HCT116 (cell line): ENCODE measurements around the gene TOB2. TPM values are rescaled to one million over a fixed set of nuclear protein-coding genes. Genes with fewer than 3 reads are reported as not detected.

ENCODE experiments used
- ATAC-seq: fragments of 200-7000 bp; cut with Tn5 transposase; 2 replicates; pipeline ENCODE4 v1.9.1; 2020; ENCODE audit warnings: mild to moderate bottlenecking, moderate library complexity
- BruUV-seq: library from RNA; stranded (reverse); fragments of 400-500 nt; replicated peaks from 2 replicates; lab custom pipeline; 2021; lab: Mats Ljungman, UMichigan
- CTCF ChIA-PET: fragments of 300-600 bp; sonication (Branson Sonifier 250); formaldehyde crosslinking; loops from one replicate; lab custom pipeline; 2021; ENCODE audit warnings: antibody characterized with exemption; lab: Charles Lee
- POLR2A ChIA-PET: fragments of 300-600, 350-600 bp; sonication (Branson Sonifier 250); formaldehyde crosslinking; loops from one replicate; lab custom pipeline; 2021; ENCODE audit warnings: antibody characterized with exemption; lab: Charles Lee
- RAD21 ChIA-PET, 2 experiments: fragments of 300-600 bp; sonication (Branson Sonifier 250); formaldehyde crosslinking; loops; one replicate each; lab custom pipeline; 2023; ENCODE audit warnings: low total read pairs in 2 of 2; ENCODE audit not compliant: uncharacterized antibody in 2 of 2, unreplicated experiment in 2 of 2, low non-redundant PET in 1 of 2; lab: Charles Lee
- DNase-seq: peaks from one replicate; pipeline ENCODE4 v3.0.0-alpha.2; 2010; ENCODE audit warnings: low read depth, low spot score
- H2AFZ ChIP-seq: fragments of 200-600 bp; shearing (Covaris generic), sonication (generic); 2 replicates; pipeline ENCODE4 v1.6.1; 2017; ENCODE audit warnings: low read depth, mixed run types, mixed read lengths, antibody characterized with exemption, low read length; ENCODE audit not compliant: poor library complexity, severe bottlenecking
- H3K27ac ChIP-seq: 2 replicates; pipeline ENCODE4 v1.5.1; 2012; ENCODE audit warnings: low read depth, low read length
- H3K27me3 ChIP-seq: fragments of 200-600 bp; sonication (generic); 2 replicates; pipeline ENCODE4 v1.6.1; 2016; ENCODE audit warnings: mixed run types, low read length, mixed read lengths; ENCODE audit not compliant: insufficient read depth
- H3K36me3 ChIP-seq, 2 experiments: fragments of 200-500 bp in 1 of 2; fragments of 200-600 bp in 1 of 2; sonication (Bioruptor generic) in 1 of 2; sonication (generic) in 1 of 2; 2 replicates each; pipeline versions ENCODE4 v1.5.1 to v1.6.1; 2014 to 2016; ENCODE audit warnings: low read length in 2 of 2, inconsistent platforms in 1 of 2, mixed read lengths in 1 of 2, mixed run types in 1 of 2; ENCODE audit not compliant: insufficient read depth in 2 of 2, control insufficient read depth in 1 of 2
- H3K4me1 ChIP-seq, 2 experiments: fragments of 200-600 bp in 1 of 2; sonication (generic) in 1 of 2; 2 replicates each; pipeline versions ENCODE4 v1.5.1 to v1.6.1; 2012 to 2017; ENCODE audit warnings: low read length in 2 of 2, inconsistent platforms in 1 of 2, mild to moderate bottlenecking in 1 of 2, mixed read lengths in 1 of 2, mixed run types in 1 of 2, moderate library complexity in 1 of 2; ENCODE audit not compliant: insufficient read depth in 2 of 2, control insufficient read depth in 1 of 2
- H3K4me2 ChIP-seq: fragments of 200-600 bp; sonication (generic); 2 replicates; pipeline ENCODE4 v1.6.1; 2017; ENCODE audit warnings: mixed run types, low read length, mixed read lengths
- H3K4me3 ChIP-seq, 2 experiments: fragments of 200-600 bp in 1 of 2; sonication (generic) in 1 of 2; replicated peaks in 1 of 2; 2 replicates each; pipeline ENCODE4 v1.5.1; 2011 to 2016; ENCODE audit warnings: low read length in 2 of 2, control low read depth in 1 of 2, low read depth in 1 of 2, mild to moderate bottlenecking in 1 of 2, mixed read lengths in 1 of 2, mixed run types in 1 of 2
- H3K79me2 ChIP-seq: fragments of 200-600 bp; sonication (generic); 2 replicates; pipeline ENCODE4 v1.6.1; 2017; ENCODE audit warnings: mild to moderate bottlenecking, mixed run types, low read length, moderate library complexity, mixed read lengths; ENCODE audit not compliant: insufficient read depth
- H3K9ac ChIP-seq: fragments of 200-600 bp; sonication (generic); 2 replicates; pipeline ENCODE4 v1.6.1; 2016; ENCODE audit warnings: low read length, mixed read lengths
- H3K9me2 ChIP-seq: fragments of 200-600 bp; sonication (generic), shearing (Covaris generic); 2 replicates; pipeline ENCODE4 v1.6.1; 2017; ENCODE audit warnings: mixed run types, mild to moderate bottlenecking, moderate library complexity; ENCODE audit not compliant: insufficient read depth
- H3K9me3 ChIP-seq, 2 experiments: fragments of 200-500 bp in 1 of 2; fragments of 200-600 bp in 1 of 2; sonication (Bioruptor generic) in 1 of 2; sonication (generic) in 1 of 2; 2 replicates each; pipeline ENCODE4 v1.6.1; 2014 to 2017; ENCODE audit warnings: low read length in 2 of 2, mixed read lengths in 2 of 2, inconsistent platforms in 1 of 2, low read depth in 1 of 2, mild to moderate bottlenecking in 1 of 2, mixed run types in 1 of 2, moderate library complexity in 1 of 2; ENCODE audit not compliant: control insufficient read depth in 1 of 2, insufficient read depth in 1 of 2
- H4K20me1 ChIP-seq: fragments of 200-600 bp; sonication (generic), shearing (Covaris generic); 2 replicates; pipeline ENCODE4 v1.6.1; 2017; ENCODE audit warnings: mixed run types, mild to moderate bottlenecking, moderate library complexity; ENCODE audit not compliant: insufficient read depth
- ELF1 ChIP-seq: IDR thresholded peaks from 2 replicates; pipeline ENCODE4 v1.6.1; 2012; ENCODE audit warnings: low read depth, borderline replicate concordance
- EZH2phosphoT487 ChIP-seq: fragments of 200-600 bp; IDR thresholded peaks from 2 replicates; pipeline ENCODE4 v1.6.1; 2018; ENCODE audit warnings: antibody characterized with exemption, borderline replicate concordance
- FOSL1 ChIP-seq: IDR thresholded peaks from 2 replicates; pipeline ENCODE4 v1.6.1; 2012; ENCODE audit warnings: low read depth
- JUND ChIP-seq: IDR thresholded peaks from 2 replicates; pipeline ENCODE4 v1.6.1; 2012
- MAX ChIP-seq: IDR thresholded peaks from 2 replicates; pipeline ENCODE4 v1.6.1; 2012
- POLR2A ChIP-seq: IDR thresholded peaks from 2 replicates; pipeline ENCODE4 v1.7.0; 2011; ENCODE audit warnings: borderline replicate concordance; ENCODE audit not compliant: insufficient read depth, insufficient read length; ENCODE audit errors: extremely low read depth
- POLR2AphosphoS5 ChIP-seq: IDR thresholded peaks from 2 replicates; pipeline ENCODE4 v1.6.1; 2011; ENCODE audit warnings: mild to moderate bottlenecking, low read depth, low read length, moderate library complexity
- SP1 ChIP-seq: IDR thresholded peaks from 2 replicates; pipeline ENCODE4 v1.6.1; 2012; ENCODE audit warnings: low read depth
- SRF ChIP-seq: IDR thresholded peaks from 2 replicates; pipeline ENCODE4 v1.6.1; 2012; ENCODE audit warnings: low read depth
- YY1 ChIP-seq: IDR thresholded peaks from 2 replicates; pipeline ENCODE4 v1.6.1; 2011; ENCODE audit warnings: low read length, low read depth, moderate library complexity, mild to moderate bottlenecking; ENCODE audit not compliant: insufficient replicate concordance; ENCODE audit errors: extremely low read depth
- ZBTB33 ChIP-seq: IDR thresholded peaks from 2 replicates; pipeline ENCODE4 v1.6.1; 2011; ENCODE audit warnings: mild to moderate bottlenecking, low read length, moderate library complexity; ENCODE audit not compliant: insufficient replicate concordance; ENCODE audit errors: extremely low read depth
- ZFX ChIP-seq: fragments of 450-650 bp; IDR thresholded peaks from 2 replicates; pipeline ENCODE4 v1.6.1; 2017
- ZNF274 ChIP-seq: fragments of 200-500 bp; sonication (Bioruptor generic); IDR thresholded peaks from 2 replicates; pipeline ENCODE4 v1.6.1; 2014; ENCODE audit warnings: mild to moderate bottlenecking, low read depth, low read length, inconsistent platforms
- intact Hi-C: fragments of 100-400 bp; cut with micrococcal nuclease; formaldehyde crosslinking; loops from 2 replicates; pipeline ENCODE4 v1.10.0; 2022
- total RNA-seq: library from RNA; stranded (reverse); gene quantifications from one replicate; pipeline ENCODE4 v1.2.1, GENCODE V29; 2021; ENCODE audit not compliant: unreplicated experiment
- TF ChIP-seq, protein P1 (sequence below), 3 experiments: fragments of 200-600 bp in 1 of 3; sonication (generic) in 1 of 3; IDR thresholded peaks in 2 of 3; conservative IDR thresholded peaks in 1 of 3; 2 replicates each; pipeline ENCODE4 v1.5.1; 2012 to 2017; ENCODE audit warnings: low read depth in 2 of 3, low read length in 2 of 3, antibody characterized with exemption in 1 of 3, borderline replicate concordance in 1 of 3, control low read depth in 1 of 3, mild to moderate bottlenecking in 1 of 3, mixed read lengths in 1 of 3, mixed run types in 1 of 3, moderate library complexity in 1 of 3; ENCODE audit not compliant: insufficient read depth in 1 of 3

Gene TOB2
- total RNA-seq, 1 experiment from 2014 or later, result 55.2 TPM

GRCh38 chr22:41487037-41487935, 40.7 kb upstream of the TOB2 start:
- BruUV-seq, result no TSS peak
- DNase-seq (no peak), ATAC-seq (no peak)
- Histone ChIP-seq H3K4me1 (peaks cover 0 to 5% of the 10 kb centered on the region in 2 experiments; a peak in 1 of 4 replicates), H3K36me3 (no peaks in the 10 kb centered on the region), H3K9me2 (no peaks in the 10 kb centered on the region), H3K79me2 (peaks cover 90% of the 10 kb centered on the region), H3K9ac (no peak overlapping the region), H4K20me1 (peaks cover 8% of the 10 kb centered on the region; the same call in 1 of the 2 replicates), H3K4me3 (no peak overlapping the region), H3K27me3 (no peaks in the 10 kb centered on the region), H3K27ac (no peak overlapping the region), H3K4me2 (no peak overlapping the region), H3K9me3 (no peaks in the 10 kb centered on the region), H2AFZ (no peak overlapping the region)
- intact Hi-C loops, result no loop called here
- ChIA-PET CTCF (no interaction called here), RAD21 (no interaction called here), POLR2A (interaction anchor here (1.1 kb wide), 1 partner anchor 19 kb away, joined by 5 read pairs; the partner anchor contains the start of genes ACO2 and PHF5A)
- no peak for TF ChIP-seq ZNF274

- Histone ChIP-seq H4K20me1 (peaks cover 12% of the 10 kb centered on the region; the same call in 1 of the 2 replicates), H3K9me3 (no peaks in the 10 kb centered on the region), H3K4me1 (peaks cover 3 to 23% of the 10 kb centered on the region in 2 experiments; a peak in 3 of 4 replicates), H3K4me2 (no peak overlapping the region), H3K36me3 (no peaks in the 10 kb centered on the region), H3K9ac (no peak overlapping the region), H3K27me3 (no peaks in the 10 kb centered on the region), H2AFZ (no peak overlapping the region), H3K4me3 (no peak overlapping the region), H3K9me2 (no peaks in the 10 kb centered on the region), H3K79me2 (peaks cover 90% of the 10 kb centered on the region), H3K27ac (no peak overlapping the region)
- intact Hi-C loops, result no loop called here
- CTCF ChIA-PET, result no interaction called here
- BruUV-seq, result no TSS peak
- DNase-seq (no peak), ATAC-seq (no peak)
- POLR2A ChIA-PET, result no interaction called here
- RAD21 ChIA-PET, result no interaction called here
- TF ChIP-seq POLR2A, result no peak
- TF ChIP-seq, protein P1, sequence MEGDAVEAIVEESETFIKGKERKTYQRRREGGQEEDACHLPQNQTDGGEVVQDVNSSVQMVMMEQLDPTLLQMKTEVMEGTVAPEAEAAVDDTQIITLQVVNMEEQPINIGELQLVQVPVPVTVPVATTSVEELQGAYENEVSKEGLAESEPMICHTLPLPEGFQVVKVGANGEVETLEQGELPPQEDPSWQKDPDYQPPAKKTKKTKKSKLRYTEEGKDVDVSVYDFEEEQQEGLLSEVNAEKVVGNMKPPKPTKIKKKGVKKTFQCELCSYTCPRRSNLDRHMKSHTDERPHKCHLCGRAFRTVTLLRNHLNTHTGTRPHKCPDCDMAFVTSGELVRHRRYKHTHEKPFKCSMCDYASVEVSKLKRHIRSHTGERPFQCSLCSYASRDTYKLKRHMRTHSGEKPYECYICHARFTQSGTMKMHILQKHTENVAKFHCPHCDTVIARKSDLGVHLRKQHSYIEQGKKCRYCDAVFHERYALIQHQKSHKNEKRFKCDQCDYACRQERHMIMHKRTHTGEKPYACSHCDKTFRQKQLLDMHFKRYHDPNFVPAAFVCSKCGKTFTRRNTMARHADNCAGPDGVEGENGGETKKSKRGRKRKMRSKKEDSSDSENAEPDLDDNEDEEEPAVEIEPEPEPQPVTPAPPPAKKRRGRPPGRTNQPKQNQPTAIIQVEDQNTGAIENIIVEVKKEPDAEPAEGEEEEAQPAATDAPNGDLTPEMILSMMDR (IDR thresholded peaks at IDR 0.05 in 2 of 3, conservative IDR thresholded peaks at IDR 0.05 in 1 of 3; ENCODE audit: borderline replicate concordance in 1 of 3, insufficient read depth in 1 of 3, low read depth in 2 of 3, low read length in 2 of 3), result no peak
- TF ChIP-seq EZH2phosphoT487, result no peak
- no peak for TF ChIP-seq POLR2AphosphoS5
- no peak for TF ChIP-seq JUND
- no peak for TF ChIP-seq ZFX
- TF ChIP-seq FOSL1, result no peak
- TF ChIP-seq ELF1, result no peak
- no peak for TF ChIP-seq YY1
- TF ChIP-seq ZNF274, result no peak
- no peak for TF ChIP-seq SRF
- no peak for TF ChIP-seq MAX
- no peak for TF ChIP-seq ZBTB33
- TF ChIP-seq SP1, result no peak
Measured at GRCh38 chr22:41485033-41485432, 38.4 kb upstream of the TOB2 start.
